OCI-LY7 (cell line): Measurements from ENCODE around the gene DHRS1.

Source experiments
- CTCF ChIP-seq: fragments of 200-600 bp; sonication (generic); conservative IDR thresholded peaks from 2 replicates; pipeline ENCODE4 v1.5.1; 2014; ENCODE audit warnings: mild to moderate bottlenecking, antibody characterized with exemption, low read length, moderate library complexity, mixed read lengths
- EZH2phosphoT487 ChIP-seq: fragments of 200-600 bp; sonication (generic); IDR thresholded peaks from 2 replicates; pipeline ENCODE4 v1.6.1; 2018; ENCODE audit warnings: low read depth, borderline replicate concordance, mild to moderate bottlenecking, mixed run types, antibody characterized with exemption, low read length, moderate library complexity, mixed read lengths

- TF ChIP-seq CTCF (no peak), EZH2phosphoT487 (no peak)
Observed at GRCh38 chr14:24283796-24284460, 15.7 kb downstream of the DHRS1 start.
